Fibroblast of pulmonary artery (primary cell): Measurements from ENCODE around the gene TXNL4B.
"Not testable (repeated sequence)": the region's sequence is repeated elsewhere in the genome, so short reads cannot be mapped to it uniquely, and the experiment has no call there.

Experiments
- DNase-seq: peaks from one replicate; pipeline ENCODE4 v3.0.0-alpha.2; 2010; ENCODE audit warnings: low read depth
- H3K4me3 ChIP-seq: replicated peaks from 2 replicates; pipeline ENCODE4 v1.5.1; 2011; ENCODE audit warnings: low read depth, mild to moderate bottlenecking, control low read depth, low read length, moderate library complexity
- TF ChIP-seq, protein P1 (sequence below): IDR thresholded peaks from 2 replicates; pipeline ENCODE4 v1.5.1; 2011; ENCODE audit warnings: mild to moderate bottlenecking, control low read depth, low read length, inconsistent platforms; ENCODE audit errors: missing control alignments

Gene TXNL4B

DNA sequence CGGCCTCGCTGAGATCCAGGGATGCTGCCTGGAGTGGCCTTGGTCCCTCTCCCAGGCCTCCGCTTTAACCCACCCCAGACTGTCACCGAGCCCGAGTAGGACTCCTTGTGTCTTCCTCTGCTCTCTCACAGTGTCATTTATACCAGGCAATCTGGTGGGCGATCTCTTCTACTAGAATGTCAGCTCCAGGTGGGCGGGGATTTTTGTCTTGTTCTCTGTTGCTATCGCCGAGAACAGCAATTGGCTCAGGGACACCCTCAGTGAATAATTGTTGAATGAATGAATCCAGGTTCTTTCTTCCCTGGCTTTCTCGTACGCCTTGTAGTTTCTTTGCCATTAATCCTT, 818 bp upstream of the TXNL4B start:
- TF ChIP-seq, protein P1, sequence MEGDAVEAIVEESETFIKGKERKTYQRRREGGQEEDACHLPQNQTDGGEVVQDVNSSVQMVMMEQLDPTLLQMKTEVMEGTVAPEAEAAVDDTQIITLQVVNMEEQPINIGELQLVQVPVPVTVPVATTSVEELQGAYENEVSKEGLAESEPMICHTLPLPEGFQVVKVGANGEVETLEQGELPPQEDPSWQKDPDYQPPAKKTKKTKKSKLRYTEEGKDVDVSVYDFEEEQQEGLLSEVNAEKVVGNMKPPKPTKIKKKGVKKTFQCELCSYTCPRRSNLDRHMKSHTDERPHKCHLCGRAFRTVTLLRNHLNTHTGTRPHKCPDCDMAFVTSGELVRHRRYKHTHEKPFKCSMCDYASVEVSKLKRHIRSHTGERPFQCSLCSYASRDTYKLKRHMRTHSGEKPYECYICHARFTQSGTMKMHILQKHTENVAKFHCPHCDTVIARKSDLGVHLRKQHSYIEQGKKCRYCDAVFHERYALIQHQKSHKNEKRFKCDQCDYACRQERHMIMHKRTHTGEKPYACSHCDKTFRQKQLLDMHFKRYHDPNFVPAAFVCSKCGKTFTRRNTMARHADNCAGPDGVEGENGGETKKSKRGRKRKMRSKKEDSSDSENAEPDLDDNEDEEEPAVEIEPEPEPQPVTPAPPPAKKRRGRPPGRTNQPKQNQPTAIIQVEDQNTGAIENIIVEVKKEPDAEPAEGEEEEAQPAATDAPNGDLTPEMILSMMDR: no peak
- peak overlapping the region; percentile 99 for H3K4me3 ChIP-seq
- DNase-seq: no peak

DNA sequence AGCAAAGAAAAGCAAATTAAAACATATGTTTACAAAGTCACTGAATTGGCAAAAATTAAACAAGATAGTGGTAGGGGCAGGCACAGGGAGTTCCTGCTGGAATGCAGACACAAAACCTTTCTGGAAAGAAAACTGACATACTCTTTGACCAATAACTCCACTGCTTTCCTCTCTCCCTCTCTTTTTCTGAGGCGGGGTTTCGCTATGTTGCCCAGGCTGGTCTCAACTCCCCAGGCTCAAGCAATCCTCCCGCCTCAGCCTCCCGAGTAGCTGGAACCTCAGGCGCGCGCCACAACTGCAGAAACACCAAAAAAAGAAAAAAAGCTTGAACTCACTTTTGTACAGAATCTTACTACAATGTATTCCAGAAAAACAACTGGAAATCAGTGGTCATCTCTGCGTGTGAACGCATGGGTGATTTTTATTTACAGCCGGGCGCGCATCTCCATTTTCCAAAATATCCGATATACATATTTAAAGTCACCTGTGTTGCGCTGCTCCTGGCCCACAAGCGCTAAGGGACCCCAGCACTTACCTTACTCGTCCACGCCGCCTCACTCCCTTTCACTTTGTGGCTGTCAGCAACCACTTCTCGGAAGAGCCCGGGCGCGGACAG, 480 bp downstream of the TXNL4B start:
- peak; percentile 83 for DNase-seq
- peak overlapping the region; percentile 99 for H3K4me3 ChIP-seq
- TF ChIP-seq, protein P1: no peak

DNA sequence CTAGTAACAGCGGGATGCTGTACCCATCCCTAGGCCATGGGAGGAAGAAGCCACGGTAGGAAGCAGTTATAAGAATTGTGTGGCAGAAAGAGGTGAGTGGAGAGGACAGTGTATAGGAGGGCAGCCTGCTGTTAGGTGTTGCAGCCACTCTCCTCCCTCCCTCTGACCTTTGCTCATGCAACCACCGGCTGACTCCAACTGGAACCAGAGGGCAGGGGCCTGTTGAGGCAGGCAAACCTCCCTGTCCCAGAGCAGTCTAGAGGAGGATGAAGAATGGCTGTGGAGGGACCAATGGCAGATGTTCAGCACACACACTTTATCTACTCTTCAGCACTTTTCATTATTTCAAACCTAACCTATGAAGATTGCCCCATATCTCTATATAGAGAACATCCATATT, 2.2 kb downstream of the TXNL4B start:
- H3K4me3 ChIP-seq: no peak overlapping the region
- DNase-seq: no peak
- TF ChIP-seq, protein P1: no peak

DNA sequence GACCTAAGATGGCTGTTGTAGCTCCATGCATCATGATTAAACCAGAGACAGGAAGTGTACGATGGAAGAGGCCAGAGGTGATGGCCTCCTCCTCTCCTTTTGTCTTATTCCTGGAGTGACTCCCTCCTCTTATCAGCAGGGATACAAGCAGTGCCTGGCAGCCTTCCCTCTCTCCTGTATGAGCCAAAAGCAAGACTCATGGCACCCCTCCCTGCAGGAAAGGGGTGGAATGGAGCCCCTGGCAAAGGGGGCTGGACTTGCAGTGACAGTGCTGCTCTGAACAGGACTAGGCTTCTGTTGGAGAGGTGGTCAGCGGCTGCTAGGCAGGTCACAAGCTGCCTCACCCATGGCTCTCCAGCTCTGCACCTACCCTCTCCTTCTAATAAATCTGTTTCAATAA, 8.4 kb downstream of the TXNL4B start:
- peak; percentile 11 for DNase-seq
- TF ChIP-seq, protein P1: no peak
- H3K4me3 ChIP-seq: no peak overlapping the region

DNA sequence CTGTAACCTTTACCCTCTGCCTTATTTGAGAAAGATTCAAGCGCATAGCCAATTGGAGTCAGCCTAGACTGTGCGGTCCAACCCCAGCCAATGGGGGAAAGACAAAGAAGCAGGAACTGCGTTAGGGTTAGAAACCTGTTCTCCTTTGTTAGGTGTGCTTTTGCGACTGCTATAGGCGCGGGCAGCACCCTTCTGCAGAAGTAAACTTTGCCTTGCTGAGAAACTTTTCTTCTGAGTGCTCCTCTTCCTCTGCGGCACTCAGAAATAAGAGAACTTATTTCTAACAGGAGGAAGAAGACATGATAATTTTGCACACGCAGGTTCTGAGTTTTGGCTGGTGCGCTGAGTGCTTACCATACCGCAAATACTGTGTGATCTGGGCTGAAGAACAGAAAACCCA, 9.0 kb downstream of the TXNL4B start:
- H3K4me3 ChIP-seq: no peak overlapping the region
- TF ChIP-seq, protein P1: no peak
- no peak for DNase-seq

DNA sequence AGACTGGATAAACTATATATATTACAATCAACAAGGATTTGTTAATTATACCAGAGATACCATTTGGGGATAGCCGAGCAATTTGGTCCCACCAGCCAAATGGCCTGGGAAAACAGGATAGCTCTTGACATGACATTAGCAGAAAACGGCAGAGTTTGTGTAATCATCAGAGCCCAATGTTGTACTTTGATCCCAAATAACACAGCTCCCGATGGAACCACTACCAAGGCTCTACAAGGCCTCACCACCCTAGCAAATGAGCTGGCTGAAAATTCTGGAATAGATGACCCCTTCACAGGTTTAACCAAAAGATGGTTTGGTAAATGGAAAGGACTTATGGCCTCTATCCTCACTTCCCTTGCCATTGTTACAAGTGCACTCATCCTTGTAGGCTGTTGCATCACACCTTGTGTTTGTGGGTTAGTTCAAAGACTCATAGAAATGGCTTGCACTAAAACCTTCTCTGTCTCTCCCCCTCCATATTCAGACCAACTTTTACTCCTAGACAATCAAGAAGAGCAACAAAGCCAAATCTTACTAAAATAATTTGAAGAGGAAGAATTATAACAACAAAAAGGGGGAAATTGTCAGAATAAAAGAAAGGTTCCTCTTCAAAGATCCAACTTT, 9.5 kb downstream of the TXNL4B start:
- H3K4me3 ChIP-seq: no peak overlapping the region
- TF ChIP-seq, protein P1: no peak
- DNase-seq: no peak

DNA sequence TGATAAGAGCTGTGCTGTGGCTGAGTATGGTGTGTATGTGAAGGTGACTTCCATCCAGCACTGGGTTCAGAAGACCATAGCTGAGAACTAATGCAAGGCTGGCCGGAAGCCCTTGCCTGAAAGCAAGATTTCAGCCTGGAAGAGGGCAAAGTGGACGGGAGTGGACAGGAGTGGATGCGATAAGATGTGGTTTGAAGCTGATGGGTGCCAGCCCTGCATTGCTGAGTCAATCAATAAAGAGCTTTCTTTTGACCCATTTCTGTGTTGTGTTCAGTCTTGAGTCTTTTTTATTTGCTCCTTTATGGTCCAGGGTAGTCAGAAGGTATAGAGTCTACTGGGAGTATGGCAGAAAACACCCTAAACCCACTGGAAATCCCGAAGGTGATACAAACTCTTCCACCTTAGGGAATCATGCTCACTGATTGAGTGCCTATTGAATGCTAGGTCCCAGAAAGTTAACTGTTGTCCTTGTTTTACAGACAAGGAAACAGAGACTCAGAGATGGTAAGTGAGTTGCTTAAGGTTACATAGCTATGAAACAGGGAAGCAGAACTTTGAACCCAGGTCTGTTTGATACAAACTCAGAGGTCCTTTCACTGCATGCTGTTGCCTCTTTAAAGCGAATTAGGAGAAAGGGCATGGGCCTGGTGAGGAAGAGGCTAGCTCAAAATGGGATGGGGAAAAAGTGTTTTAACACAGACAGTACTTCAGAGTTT, 16.3 kb downstream of the TXNL4B start:
- not testable (repeated sequence) for H3K4me3 ChIP-seq, DNase-seq

DNA sequence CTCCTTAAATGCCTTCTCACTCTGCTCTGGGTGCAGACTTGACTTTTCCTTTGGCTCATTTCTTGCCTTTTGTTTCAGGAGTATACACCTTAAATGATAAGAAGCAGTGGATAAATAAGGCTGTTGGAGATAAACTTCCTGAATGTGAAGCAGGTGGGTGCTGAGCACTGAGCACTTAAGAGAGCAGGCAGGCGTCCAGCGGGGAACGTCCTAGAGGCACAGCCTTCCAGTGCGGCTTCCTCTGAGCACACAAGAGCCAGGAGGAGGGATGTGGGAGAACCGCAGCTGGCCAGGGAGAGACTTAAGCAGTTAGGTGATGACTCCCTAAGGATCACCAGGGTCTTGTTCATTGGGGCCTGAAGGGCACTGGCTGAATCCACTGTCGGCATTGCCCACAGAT, 18.4 kb downstream of the TXNL4B start:
- H3K4me3 ChIP-seq, DNase-seq: not testable (repeated sequence)
